GM12801 (cell line): ENCODE results near the gene HCN2.

Experiments used
- CTCF ChIP-seq: IDR thresholded peaks from one replicate; pipeline ENCODE4 v1.5.1; 2011; ENCODE audit warnings: control low read depth; ENCODE audit not compliant: insufficient read length; ENCODE audit errors: extremely low read depth

The HCN2 gene

GRCh38 chr19:618674-619285 is 29.1 kb downstream of the HCN2 start:
- no peak for TF ChIP-seq CTCF

- no peak for TF ChIP-seq CTCF
Measured at GRCh38 chr19:619286-620002, 29.8 kb downstream of the HCN2 start.

GRCh38 chr19:620166-620862 is 30.6 kb downstream of the HCN2 start:
- no peak for TF ChIP-seq CTCF

- TF ChIP-seq CTCF: no peak
Measured at GRCh38 chr19:621819-622218, 32.1 kb downstream of the HCN2 start.

- TF ChIP-seq CTCF: no peak
Measured at GRCh38 chr19:622666-623065, 33.0 kb downstream of the HCN2 start.

- TF ChIP-seq CTCF: no peak
Measured at GRCh38 chr19:623175-623916, 33.7 kb downstream of the HCN2 start.

- no peak for TF ChIP-seq CTCF
Measured at GRCh38 chr19:623974-624373, 34.3 kb downstream of the HCN2 start.
